Activated gamma-delta T cell (primary cell): ENCODE results near the gene GPR162.
A peak's percentile ranks its signal among the peaks of the same experiment; 100 is the strongest.

Experiments
- DNase-seq: peaks from one replicate; lab custom pipeline; 2025; lab: John Stamatoyannopoulos, UW

The GPR162 gene

DNA sequence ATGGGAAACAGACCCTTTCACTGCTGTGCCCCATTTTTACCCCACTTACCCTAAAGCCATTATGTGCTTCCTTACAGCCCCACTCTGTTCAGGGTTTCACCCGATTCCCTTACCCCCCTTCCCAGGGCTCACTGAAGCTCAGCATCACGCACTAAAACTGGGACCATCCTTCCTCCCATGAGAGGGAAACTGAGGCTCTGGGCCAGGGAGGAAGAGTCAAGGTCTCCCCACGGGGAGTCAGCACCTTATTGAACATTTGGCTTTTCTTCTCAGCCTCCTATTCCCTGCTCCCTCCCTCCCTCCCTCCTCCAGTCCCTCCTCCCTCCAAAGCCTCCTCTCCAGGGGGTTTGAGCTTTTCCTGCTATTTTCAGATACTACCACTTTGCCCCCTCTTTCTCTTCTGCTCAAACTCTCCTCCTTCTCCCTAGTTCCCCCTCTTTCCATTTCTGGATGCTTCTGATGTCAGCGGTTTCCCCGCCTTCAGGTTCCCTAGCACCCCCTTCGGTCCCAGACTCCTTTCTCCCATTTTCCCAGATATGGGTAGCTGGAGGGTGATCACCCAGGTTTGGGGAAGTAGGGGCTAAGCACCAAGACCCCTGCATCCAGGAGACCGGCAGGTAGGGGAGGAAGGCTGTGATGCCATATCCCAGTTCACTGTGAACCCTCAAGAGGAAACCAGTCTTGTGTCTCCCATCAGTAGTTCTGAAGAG, 960 bp downstream of the GPR162 start:
- no peak for DNase-seq

DNA sequence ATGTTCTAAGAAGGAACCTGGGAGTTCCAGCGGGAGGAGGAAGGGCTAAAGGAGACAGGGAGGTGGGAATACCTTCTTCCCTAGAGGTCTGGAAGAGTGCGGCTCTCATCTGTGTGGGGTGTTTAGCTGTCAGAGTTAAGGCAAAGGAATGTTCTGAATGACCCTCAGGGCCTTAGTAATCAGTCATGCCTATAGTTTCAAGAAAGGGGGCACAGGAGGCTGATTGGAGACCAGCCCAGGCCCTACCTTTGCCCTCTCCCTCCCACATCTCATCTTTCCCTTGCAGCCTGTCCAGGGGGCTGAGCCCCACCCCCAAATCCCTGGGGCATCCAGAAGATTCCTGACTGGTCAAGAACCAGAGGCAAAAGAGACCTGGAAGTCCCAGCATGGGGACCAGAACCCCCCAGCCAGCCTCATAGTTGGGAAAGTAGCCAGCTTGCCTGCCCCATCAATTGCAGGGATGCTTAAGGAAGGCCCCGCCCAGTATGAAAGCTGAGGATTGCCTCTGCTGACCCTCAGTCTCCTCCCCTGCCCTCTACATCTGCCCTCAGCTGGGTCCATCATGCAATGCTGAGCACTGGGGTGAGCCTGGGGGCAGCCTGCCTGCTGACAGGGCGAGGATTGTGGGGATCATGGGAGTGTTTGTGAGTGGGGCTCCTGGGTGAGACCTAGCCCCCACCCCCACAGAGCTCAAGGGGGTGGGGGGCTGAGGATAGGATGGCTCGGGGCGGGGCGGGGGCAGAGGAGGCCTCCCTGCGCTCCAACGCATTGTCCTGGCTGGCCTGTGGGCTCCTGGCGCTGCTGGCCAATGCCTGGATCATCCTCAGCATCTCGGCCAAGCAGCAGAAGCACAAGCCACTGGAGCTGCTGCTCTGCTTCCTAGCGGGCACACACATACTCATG, 1.8 kb downstream of the GPR162 start:
- DNase-seq: no peak

DNA sequence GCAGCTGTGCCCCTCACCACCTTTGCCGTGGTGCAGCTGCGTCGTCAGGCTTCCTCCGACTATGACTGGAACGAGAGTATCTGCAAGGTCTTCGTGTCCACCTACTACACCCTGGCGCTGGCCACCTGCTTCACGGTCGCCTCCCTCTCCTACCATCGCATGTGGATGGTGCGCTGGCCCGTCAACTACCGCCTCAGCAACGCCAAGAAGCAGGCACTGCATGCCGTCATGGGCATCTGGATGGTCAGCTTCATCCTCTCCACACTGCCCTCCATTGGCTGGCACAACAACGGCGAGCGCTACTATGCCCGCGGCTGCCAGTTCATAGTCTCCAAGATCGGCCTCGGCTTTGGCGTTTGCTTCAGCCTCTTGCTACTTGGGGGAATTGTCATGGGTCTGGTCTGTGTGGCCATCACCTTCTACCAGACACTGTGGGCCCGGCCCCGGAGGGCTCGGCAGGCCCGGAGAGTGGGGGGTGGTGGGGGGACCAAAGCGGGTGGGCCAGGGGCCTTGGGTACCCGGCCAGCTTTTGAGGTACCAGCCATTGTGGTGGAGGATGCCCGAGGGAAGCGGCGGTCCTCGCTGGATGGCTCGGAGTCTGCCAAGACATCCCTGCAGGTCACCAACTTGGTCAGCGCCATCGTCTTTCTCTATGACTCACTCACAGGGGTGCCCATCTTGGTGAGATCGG, 2.6 kb downstream of the GPR162 start:
- no peak for DNase-seq

DNA sequence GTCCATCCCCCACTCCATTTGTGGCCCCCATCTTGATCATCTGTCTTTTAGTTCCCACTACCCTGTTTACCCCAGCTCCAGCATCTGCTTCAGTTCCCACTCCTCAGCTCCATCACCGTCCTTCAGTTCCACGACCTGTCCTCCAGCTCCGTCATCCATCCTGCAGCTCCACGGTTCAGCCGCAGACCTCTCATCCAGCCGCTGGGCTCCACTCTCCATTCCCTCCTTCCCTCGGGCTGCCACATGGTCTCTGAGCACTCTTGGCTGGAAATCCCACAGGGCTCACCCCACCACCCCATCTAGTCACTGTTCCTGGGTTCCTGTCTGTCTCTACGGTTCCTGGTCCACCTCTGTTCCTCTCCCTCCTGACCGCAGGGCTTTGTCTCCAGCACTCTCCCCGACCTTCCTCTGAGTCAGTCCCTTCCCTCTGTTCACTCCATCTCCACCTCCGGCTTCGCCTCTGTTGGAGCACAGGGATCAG, 3.3 kb downstream of the GPR162 start:
- DNase-seq: no peak

DNA sequence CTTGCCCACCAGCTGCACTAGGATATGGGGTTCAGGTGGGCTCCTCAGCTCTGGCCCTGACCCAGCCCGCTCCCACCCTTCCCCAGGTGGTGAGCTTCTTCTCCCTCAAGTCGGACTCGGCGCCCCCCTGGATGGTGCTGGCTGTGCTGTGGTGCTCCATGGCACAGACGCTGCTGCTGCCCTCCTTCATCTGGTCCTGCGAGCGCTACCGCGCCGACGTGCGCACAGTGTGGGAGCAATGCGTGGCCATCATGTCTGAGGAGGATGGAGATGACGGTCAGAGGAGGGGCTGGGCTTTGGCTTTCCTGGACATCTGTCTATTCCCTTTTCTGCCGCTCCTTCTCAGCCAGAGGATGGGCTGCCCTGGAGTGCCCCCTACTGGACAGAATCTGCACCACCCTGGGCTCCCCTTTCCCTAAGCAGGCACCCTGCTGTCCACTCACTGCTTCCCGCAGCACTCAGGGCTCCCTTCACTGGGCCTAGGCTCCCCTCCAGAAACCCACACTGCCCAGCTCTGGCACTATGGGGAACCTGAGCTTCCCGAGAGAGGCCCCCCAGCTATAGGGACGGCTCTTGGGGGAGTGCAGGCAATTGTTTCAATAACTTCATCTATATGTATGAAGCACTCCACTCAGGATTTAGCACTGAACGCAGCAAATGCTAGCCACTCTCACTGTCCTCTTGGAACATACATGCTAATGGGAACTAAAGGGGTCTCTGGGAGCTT, 3.9 kb downstream of the GPR162 start:
- no peak for DNase-seq

DNA sequence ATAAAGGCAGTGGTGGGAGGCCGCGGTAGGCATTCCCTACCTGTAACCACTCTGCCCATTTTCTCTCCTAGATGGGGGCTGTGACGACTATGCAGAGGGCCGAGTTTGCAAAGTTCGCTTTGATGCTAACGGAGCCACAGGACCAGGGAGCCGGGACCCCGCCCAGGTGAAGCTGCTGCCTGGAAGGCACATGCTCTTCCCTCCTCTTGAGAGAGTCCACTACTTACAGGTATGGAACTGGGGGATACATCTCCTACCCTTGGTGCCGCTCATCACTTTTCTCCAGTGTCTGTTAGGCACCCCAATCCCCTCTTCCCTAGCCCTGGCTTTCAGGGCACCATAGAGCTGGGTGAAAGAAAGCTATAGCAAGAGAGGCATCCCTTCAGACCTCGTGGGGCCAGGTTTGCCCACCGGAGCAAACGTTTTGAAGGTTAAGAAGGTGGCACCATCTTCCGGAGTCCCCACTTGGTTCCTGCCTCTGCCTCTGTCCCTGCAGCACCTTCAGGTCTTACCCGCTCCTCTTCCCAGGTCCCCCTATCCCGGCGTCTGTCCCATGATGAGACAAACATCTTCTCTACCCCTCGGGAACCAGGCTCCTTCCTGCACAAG, 4.6 kb downstream of the GPR162 start:
- no peak for DNase-seq

DNA sequence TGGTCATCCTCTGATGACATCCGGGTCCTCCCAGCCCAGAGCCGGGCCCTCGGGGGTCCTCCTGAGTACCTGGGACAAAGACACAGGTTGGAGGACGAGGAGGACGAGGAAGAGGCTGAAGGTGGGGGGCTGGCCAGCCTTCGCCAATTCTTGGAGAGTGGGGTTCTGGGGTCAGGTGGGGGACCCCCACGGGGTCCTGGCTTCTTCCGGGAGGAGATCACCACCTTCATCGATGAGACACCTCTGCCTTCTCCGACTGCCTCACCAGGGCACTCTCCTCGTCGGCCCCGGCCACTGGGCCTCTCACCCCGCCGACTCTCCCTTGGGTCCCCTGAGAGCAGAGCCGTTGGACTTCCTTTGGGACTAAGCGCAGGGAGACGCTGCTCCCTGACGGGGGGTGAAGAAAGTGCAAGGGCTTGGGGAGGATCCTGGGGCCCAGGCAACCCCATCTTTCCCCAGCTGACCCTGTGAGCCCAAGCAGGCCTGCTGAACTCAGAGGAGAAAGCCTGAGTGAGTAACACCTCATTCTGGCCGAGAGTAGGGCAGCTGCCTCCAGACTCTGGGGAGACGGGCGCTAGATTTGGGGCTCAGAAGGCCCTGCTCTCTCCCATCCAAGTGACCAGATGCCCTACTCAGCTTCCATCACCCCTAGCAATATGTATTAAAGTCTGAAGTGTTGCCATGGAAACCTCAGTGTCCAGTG, 5.3 kb downstream of the GPR162 start:
- DNase-seq: no peak

DNA sequence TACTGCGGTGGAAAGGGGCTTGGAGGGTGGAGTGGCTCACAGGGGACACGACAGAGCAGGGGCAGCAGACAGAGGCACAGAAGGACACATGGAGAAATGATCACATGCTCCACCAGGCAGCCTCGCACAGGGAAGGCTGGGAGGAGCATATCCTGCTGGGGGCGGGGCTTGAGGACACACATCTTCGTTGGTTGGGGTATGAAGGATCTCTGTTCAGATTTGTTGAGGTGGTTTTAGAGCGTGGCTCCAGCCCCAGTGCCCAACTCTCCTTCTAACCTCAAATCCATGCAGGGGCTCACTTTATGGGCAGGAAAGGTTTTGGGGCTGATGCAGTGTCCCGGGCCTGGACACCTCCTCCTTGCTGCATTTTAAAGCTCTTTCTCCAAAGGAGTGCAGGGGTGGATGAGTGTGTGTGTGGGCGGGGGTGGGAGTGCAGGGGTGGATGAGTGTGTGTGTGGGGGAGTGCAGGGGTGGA, 5.9 kb downstream of the GPR162 start:
- DNase-seq: no peak

DNA sequence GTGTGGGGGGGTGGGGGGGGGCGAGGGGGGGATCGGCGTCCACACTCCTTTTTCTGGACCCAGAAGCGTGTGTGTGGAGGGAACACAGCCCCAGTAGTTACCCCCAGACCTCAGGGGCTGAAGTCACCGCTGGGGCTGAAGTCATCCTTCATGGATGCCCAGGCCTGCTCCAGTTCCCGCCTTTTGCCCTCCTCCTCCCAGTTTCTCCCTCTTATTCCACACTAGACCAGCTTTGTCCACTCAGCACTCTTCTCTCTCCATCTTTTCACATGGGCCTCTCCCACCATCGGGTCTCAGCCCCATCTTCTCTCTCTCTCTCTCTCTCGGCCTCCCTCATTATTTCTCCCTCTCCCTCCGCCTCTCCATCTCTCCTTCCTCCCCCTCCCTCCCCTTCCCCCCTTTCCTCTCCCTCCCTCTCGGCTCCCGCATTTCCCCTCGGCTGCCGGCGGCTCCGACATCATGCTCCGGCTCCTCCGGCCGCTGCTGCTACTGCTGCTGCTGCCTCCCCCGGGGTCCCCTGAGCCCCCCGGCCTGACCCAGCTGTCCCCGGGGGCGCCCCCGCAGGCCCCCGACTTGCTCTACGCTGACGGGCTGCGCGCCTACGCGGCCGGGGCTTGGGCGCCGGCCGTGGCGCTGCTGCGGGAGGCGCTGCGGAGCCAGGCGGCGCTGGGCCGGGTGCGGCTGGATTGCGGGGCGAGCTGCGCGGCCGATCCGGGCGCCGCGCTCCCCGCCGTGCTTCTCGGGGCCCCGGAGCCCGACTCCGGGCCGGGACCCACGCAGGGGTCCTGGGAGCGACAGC, 6.6 kb downstream of the GPR162 start, which contains the start of gene P3H3:
Gene P3H3, plus strand, starts transcription at position 426 of the 799 bp plus-strand sequence. Its CDS starts 34 bp downstream, at position 460.
- peak; percentile 23 for DNase-seq

DNA sequence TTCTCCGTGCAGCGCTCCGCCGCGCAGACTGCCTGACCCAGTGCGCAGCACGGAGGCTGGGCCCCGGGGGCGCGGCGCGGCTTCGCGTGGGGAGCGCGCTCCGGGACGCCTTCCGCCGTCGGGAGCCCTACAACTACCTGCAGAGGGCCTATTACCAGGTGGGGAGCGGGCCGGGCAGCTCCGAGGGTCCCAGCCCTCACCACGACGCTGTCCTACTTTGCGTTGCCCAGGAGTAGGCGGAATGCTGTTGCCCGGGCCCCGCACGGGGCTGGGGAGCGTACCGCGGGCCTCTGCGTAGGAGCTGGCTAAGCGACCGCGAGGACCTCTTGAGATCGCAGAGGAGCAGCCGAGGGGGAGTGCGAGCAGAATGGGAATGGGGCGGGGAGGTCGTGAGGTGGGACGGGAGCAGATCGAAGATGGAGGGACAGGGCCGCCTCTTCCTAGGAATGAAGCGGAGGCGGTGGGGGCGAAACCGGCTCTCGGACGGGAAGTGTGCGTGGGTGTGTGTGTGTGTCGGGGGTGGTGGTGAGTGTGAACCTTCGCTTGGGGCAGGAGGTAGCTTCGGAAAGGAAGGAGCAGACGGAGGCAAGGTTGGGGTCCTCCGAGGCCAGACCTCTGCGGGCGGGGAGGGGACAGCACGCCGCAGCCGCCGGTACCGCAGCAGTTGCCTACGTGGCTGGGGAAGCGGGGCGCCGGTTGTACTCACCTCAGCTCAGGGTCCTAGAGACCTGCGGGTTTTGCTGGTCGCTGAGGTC, 7.3 kb downstream of the GPR162 start:
- DNase-seq: peak; percentile 18

DNA sequence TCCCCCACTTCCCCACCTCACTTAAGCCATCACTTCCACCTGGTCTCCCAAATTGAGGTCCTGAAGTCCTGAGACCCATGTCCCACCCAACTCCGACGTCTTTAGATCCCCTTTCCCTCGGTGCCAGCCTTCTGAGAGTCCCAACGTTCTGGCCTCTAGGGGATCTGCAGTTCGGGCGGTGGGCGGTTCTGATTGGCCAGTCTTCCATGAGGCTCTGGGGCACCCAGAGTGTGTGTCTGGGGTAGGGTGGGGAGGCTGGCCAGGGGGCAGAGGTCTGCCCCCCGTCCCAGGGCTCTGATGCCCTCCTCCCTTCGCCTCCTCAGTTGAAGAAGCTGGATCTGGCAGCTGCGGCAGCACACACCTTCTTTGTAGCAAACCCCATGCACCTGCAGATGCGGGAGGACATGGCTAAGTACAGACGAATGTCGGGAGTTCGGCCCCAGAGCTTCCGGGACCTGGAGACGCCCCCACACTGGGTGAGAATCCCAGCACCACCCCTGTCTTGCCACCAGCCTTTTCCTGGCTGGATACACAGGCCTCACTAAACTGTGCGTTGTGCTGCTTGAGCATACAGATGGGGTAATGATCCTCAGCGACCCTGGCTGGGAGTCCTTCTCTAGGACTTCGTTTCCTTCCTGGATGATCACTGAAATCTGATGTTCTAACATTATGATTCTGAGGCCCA, 8.1 kb downstream of the GPR162 start:
- no peak for DNase-seq

DNA sequence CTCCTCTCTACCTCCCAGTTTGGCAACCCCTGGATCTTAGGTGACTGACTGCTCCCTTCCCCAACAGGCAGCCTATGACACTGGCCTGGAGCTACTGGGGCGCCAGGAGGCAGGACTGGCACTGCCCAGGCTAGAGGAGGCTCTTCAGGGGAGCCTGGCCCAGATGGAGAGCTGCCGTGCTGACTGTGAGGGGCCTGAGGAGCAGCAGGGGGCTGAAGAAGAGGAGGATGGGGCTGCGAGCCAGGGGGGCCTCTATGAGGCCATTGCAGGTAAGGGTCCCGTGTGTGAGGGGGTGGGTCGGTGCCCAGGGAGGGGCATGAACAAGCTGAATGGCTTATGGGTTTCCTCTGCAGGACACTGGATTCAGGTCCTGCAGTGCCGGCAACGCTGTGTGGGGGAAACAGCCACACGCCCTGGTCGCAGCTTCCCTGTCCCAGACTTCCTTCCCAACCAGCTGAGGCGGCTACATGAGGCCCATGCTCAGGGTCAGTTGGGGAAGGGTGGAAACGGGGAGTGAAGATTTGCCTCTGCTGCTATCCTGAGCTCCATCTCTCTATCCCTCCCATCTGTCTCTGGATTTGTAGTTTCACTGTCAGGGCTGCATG, 8.8 kb downstream of the GPR162 start:
- no peak for DNase-seq

DNA sequence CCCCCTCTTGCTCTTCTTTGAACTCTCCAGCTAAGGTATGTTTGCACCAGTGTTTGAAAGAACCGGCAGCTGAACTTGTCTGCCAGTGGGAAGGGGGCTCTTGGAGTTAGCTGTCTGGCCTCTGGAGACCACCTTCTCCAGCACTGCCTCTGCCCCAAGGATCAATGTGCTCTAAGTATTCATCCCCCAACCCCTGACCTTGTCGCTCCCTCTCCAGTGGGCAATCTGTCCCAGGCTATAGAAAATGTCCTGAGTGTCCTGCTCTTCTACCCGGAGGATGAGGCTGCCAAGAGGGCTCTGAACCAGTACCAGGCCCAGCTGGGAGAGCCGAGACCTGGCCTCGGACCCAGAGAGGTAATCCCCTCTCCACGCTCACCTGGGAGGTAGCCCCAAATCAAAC, 9.4 kb downstream of the GPR162 start:
- DNase-seq: no peak

DNA sequence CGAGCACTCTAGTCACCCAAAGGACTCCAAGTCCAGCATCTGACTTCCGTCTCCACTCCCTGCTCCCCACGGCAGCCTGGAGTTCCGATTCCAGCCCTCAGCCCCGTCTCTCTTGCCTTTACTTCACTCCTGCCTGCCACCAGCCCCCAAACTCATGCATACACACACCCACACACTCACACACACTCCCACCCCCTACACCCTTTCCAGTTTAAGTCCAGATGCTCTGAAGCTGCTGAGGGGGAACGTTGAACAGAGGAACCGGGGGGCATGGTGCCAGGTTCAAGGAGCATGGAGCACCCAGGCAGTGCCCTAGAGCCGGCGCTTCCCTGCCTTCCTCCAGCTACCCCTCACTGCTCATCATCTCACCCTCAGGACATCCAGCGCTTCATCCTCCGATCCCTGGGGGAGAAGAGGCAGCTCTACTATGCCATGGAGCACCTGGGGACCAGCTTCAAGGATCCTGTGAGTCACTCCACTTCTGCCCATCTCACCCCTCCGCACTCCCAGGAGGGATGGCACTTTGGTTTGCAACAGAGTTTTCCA, 9.9 kb downstream of the GPR162 start:
- no peak for DNase-seq

DNA sequence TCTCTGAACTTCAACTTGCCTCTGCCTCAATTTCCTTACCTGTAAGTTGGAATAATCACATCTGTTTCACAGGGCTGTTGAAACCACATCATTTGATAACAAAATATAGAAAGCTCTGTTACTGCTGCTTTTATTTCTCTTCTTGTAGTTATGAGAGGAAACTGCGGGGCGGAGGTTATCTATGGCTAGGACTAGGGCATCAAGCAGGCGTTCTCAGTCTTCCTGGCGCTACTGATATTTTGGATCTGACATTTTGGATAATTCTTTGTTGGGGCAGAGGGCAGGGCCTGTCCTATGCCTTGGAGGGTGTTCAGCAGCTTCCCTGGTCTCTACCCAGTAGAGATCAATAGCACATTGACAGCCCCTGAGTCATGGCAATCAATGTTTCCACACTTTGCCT, 10.5 kb downstream of the GPR162 start:
- DNase-seq: no peak

DNA sequence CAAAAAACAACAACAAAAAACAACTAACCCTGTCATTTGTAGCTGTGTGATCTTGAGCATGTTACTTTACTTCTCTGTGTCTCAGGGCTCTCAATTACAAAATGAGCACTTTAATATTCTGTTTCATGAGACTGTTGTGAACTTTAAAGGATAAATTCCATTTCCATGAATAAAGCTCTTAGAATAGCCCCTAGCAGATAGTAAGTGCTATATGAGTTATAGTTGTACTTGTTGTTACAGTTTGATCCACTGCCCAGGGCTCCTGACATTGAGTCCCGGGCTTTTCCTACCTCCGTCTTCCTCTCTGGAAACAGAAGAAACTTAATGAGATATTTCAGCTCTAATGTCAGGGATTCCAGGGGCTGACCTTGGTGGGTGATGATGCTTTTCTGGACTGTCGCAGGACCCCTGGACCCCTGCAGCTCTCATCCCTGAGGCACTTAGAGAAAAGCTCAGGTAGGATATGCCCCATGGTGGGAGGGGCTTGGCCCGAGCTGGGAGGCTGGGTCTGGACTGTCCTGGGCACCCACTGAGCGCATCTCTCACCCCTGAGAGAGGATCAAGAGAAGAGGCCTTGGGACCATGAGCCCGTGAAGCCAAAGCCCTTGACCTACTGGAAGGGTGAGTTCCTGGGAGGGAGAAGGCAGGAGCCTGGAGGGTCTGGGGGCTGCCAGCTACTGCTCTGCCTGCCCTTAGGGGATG, 11.7 kb downstream of the GPR162 start:
- no peak for DNase-seq

DNA sequence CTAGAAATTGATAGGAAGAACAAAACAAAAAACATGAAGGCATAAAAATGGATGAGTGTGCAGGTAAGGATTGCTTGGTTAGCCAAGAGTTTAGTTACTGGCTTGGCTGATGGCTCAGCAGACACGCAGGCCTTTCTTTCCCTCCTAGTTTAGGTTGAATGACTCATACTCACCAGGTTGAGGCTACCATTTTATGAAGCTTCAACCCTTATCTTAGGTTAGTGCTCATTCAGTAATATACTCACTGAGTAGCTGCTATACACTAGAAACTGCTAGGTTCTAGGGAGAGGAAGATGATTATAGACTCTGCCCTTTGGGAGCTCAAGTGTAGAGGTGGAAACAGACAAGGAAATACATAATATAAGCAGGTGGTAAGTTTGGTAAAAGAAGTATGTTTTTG, 12.6 kb downstream of the GPR162 start:
- DNase-seq: no peak
